SK-N-SH (cell line): Measurements from ENCODE around the gene ITM2C. TPM values are rescaled to one million over a fixed set of nuclear protein-coding genes. Genes with fewer than 3 reads are reported as not detected.

Experiments used
- CTCF ChIA-PET: fragments of 300-600, 350-600 bp; formaldehyde crosslinking; extraction: SDS; loops from one replicate; lab custom pipeline; 2021; lab: Yijun Ruan, JAX
- POLR2A ChIA-PET: fragments of 350-600 bp; sonication (Branson Sonifier 250); formaldehyde crosslinking; extraction: SDS; loops from one replicate; lab custom pipeline; 2020; ENCODE audit warnings: antibody characterized with exemption, inconsistent platforms; lab: Yijun Ruan, JAX
- DNase-seq: peaks from one replicate; pipeline ENCODE4 v3.0.0; 2012
- H2AFZ ChIP-seq: fragments of 200-600 bp; sonication (generic); 2 replicates; pipeline ENCODE4 v1.8.1; 2016; ENCODE audit warnings: antibody characterized with exemption, mild to moderate bottlenecking, low read depth
- H3F3A ChIP-seq: fragments of 200-600 bp; sonication (generic); replicated peaks from 2 replicates; pipeline ENCODE3; 2016; ENCODE audit warnings: antibody characterized with exemption, mild to moderate bottlenecking; ENCODE audit not compliant: insufficient read depth
- H3K27ac ChIP-seq, 2 experiments: fragments of 200-500 bp in 1 of 2; fragments of 200-600 bp in 1 of 2; sonication (Bioruptor generic) in 1 of 2; sonication (generic), shearing (Covaris generic) in 1 of 2; 2 replicates each; pipeline versions ENCODE4 v1.5.1 to v1.6.1; 2014 to 2016; ENCODE audit warnings: low read depth in 2 of 2, inconsistent platforms in 1 of 2, low read length in 1 of 2, mild to moderate bottlenecking in 1 of 2, mixed read lengths in 1 of 2
- H3K27me3 ChIP-seq: fragments of 200-600 bp; sonication (generic), shearing (Covaris generic); 2 replicates; pipeline ENCODE4 v1.6.1; 2016; ENCODE audit warnings: mixed run types; ENCODE audit not compliant: insufficient read depth
- H3K36me3 ChIP-seq, 2 experiments: fragments of 200-500 bp in 1 of 2; fragments of 200-600 bp in 1 of 2; sonication (Bioruptor generic) in 1 of 2; sonication (generic) in 1 of 2; replicated peaks in 1 of 2; 2 replicates each; pipeline versions ENCODE3 to v1.5.1; 2014 to 2016; ENCODE audit warnings: low read length in 1 of 2, mild to moderate bottlenecking in 1 of 2; ENCODE audit not compliant: insufficient read depth in 2 of 2, control insufficient read depth in 1 of 2
- H3K4me1 ChIP-seq, 2 experiments: fragments of 200-500 bp in 1 of 2; fragments of 200-600 bp in 1 of 2; sonication (Bioruptor generic) in 1 of 2; sonication (generic), shearing (Covaris generic) in 1 of 2; 2 replicates each; pipeline versions ENCODE4 v1.5.1 to v1.6.1; 2014 to 2016; ENCODE audit warnings: low read depth in 1 of 2, low read length in 1 of 2, mixed run types in 1 of 2; ENCODE audit not compliant: insufficient read depth in 2 of 2, control insufficient read depth in 1 of 2
- H3K4me2 ChIP-seq: fragments of 200-600 bp; sonication (generic), shearing (Covaris generic); 2 replicates; pipeline ENCODE4 v1.6.1; 2017; ENCODE audit warnings: mixed run types
- H3K4me3 ChIP-seq, 2 experiments: fragments of 200-500 bp in 1 of 2; fragments of 200-600 bp in 1 of 2; sonication (Bioruptor generic) in 1 of 2; sonication (generic), shearing (Covaris generic) in 1 of 2; 2 replicates each; pipeline versions ENCODE4 v1.5.1 to v1.8.1; 2014 to 2016; ENCODE audit warnings: low read depth in 2 of 2, inconsistent platforms in 1 of 2, low read length in 1 of 2, mild to moderate bottlenecking in 1 of 2, mixed read lengths in 1 of 2, moderate library complexity in 1 of 2
- H3K79me2 ChIP-seq: fragments of 200-600 bp; sonication (generic); 2 replicates; pipeline ENCODE4 v1.8.1; 2017; ENCODE audit warnings: mild to moderate bottlenecking; ENCODE audit not compliant: insufficient read depth
- H3K9ac ChIP-seq: fragments of 200-600 bp; sonication (generic); 2 replicates; pipeline ENCODE4 v1.6.1; 2017; ENCODE audit warnings: mixed run types
- H3K9me2 ChIP-seq: fragments of 200-600 bp; sonication (generic); 2 replicates; pipeline ENCODE4 v1.6.1; 2017; ENCODE audit warnings: mixed run types
- H3K9me3 ChIP-seq: fragments of 200-600 bp; sonication (generic); 2 replicates; pipeline ENCODE4 v1.6.1; 2017; ENCODE audit warnings: mixed run types, mild to moderate bottlenecking, moderate library complexity
- H4K20me1 ChIP-seq: fragments of 200-600 bp; sonication (generic); 2 replicates; pipeline ENCODE4 v1.6.1; 2017; ENCODE audit warnings: mild to moderate bottlenecking, mixed run types; ENCODE audit not compliant: insufficient read depth
- EZH2phosphoT487 ChIP-seq: fragments of 200-600 bp; sonication (generic); IDR thresholded peaks from 2 replicates; pipeline ENCODE4 v1.6.1; 2017; ENCODE audit warnings: low read depth, mixed run types, mild to moderate bottlenecking, antibody characterized with exemption, moderate library complexity, borderline replicate concordance
- FOXM1 ChIP-seq: IDR thresholded peaks from 2 replicates; pipeline ENCODE4 v1.4.0; 2012; ENCODE audit warnings: low read depth, mild to moderate bottlenecking
- GABPA ChIP-seq: IDR thresholded peaks from 2 replicates; pipeline ENCODE4 v1.4.0; 2012; ENCODE audit warnings: low read depth, mild to moderate bottlenecking
- GATA2 ChIP-seq: sonication (generic); formaldehyde crosslinking; IDR thresholded peaks from 2 replicates; pipeline ENCODE4 v1.5.0; 2020; ENCODE audit warnings: mild to moderate bottlenecking, missing genetic modification reagents
- NFIC ChIP-seq: IDR thresholded peaks from 2 replicates; pipeline ENCODE4 v1.4.0; 2012; ENCODE audit warnings: borderline replicate concordance
- RFX5 ChIP-seq: IDR thresholded peaks from 2 replicates; pipeline ENCODE4 v1.6.1; 2012; ENCODE audit warnings: mild to moderate bottlenecking, improper control_type of control experiment, low read length
- RXRA ChIP-seq: IDR thresholded peaks from 2 replicates; pipeline ENCODE4 v1.4.0; 2012; ENCODE audit warnings: low read depth, mild to moderate bottlenecking, borderline replicate concordance
- SIN3A ChIP-seq: IDR thresholded peaks from 2 replicates; pipeline ENCODE4 v1.6.1; 2012; ENCODE audit warnings: low read depth, mild to moderate bottlenecking, low read length, moderate library complexity, borderline replicate concordance
- TAF1 ChIP-seq: IDR thresholded peaks from 2 replicates; pipeline ENCODE4 v1.6.1; 2012; ENCODE audit warnings: low read depth, mild to moderate bottlenecking, low read length, moderate library complexity, borderline replicate concordance
- WGBS: methylation state at CpG from one replicate; pipeline ENCODE4 v1.1.6; 2017; ENCODE audit warnings: low lambda C conversion rate; 5-methylcytosine and 5-hydroxymethylcytosine counted together
- polyA plus RNA-seq, 3 experiments: library from polyadenylated mRNA; depleted of rRNA; stranded (reverse); fragments of >200 nt; gene quantifications; 2 replicates each; pipeline ENCODE4 v1.2.3, GENCODE V29; 2012
- TF ChIP-seq, protein P1 (sequence below): IDR thresholded peaks from 2 replicates; pipeline ENCODE4 v1.6.1; 2012; ENCODE audit warnings: mild to moderate bottlenecking, low read depth, low read length, moderate library complexity

The ITM2C gene
- polyA plus RNA-seq, 1 of the 3 experiments (the other 2 are of a cell fraction), result 288 TPM

- no peak overlapping the region for H3K27ac ChIP-seq
- peaks cover 0 to 13% of the 10 kb centered on the region in 2 experiments; a peak in 2 of 4 replicates for H3K4me1 ChIP-seq
- no peak overlapping the region for H3K4me3 ChIP-seq
- no peaks in the 10 kb centered on the region for H3K36me3 ChIP-seq
- DNase-seq, result no peak
- H3K27me3 ChIP-seq, result no peaks in the 10 kb centered on the region; the same call in 1 of the 2 replicates
- no peak overlapping the region for H3K4me2 ChIP-seq
- H3K9me2 ChIP-seq, result no peaks in the 10 kb centered on the region
- ChIA-PET POLR2A (no interaction called here), CTCF (interaction anchor here (1.5 kb wide), 1 partner anchor 10 kb away, joined by 4 read pairs; no protein-coding TSS in a partner anchor)
- no peak overlapping the region for H3K9ac ChIP-seq
- no peaks in the 10 kb centered on the region for H3K9me3 ChIP-seq
- no peaks in the 10 kb centered on the region for H4K20me1 ChIP-seq
- H2AFZ ChIP-seq, result no peak overlapping the region
- TF ChIP-seq TAF1, result no peak
- TF ChIP-seq RFX5, result no peak
- no peak for TF ChIP-seq RXRA
- TF ChIP-seq GATA2, result no peak
- no peak for TF ChIP-seq SIN3A
- TF ChIP-seq FOXM1, result no peak
- TF ChIP-seq NFIC, result no peak
- 75% methylated on average over 22 of the region's 22 CpGs for WGBS
- H3F3A ChIP-seq, result no peaks in the 10 kb centered on the region
- H3K79me2 ChIP-seq, result no peaks in the 10 kb centered on the region; the same call in 1 of the 2 replicates
Observed at GRCh38 chr2:230889911-230890601, 25.3 kb downstream of the ITM2C start.

GRCh38 chr2:230890646-230891045, 25.9 kb downstream of the ITM2C start:
- H3K27me3 ChIP-seq, result no peaks in the 10 kb centered on the region; the same call in 1 of the 2 replicates
- H3K79me2 ChIP-seq, result no peaks in the 10 kb centered on the region
- DNase-seq, result no peak
- H4K20me1 ChIP-seq, result no peaks in the 10 kb centered on the region
- no peak overlapping the region for H2AFZ ChIP-seq
- no peak overlapping the region for H3K27ac ChIP-seq
- TF ChIP-seq, protein P1, sequence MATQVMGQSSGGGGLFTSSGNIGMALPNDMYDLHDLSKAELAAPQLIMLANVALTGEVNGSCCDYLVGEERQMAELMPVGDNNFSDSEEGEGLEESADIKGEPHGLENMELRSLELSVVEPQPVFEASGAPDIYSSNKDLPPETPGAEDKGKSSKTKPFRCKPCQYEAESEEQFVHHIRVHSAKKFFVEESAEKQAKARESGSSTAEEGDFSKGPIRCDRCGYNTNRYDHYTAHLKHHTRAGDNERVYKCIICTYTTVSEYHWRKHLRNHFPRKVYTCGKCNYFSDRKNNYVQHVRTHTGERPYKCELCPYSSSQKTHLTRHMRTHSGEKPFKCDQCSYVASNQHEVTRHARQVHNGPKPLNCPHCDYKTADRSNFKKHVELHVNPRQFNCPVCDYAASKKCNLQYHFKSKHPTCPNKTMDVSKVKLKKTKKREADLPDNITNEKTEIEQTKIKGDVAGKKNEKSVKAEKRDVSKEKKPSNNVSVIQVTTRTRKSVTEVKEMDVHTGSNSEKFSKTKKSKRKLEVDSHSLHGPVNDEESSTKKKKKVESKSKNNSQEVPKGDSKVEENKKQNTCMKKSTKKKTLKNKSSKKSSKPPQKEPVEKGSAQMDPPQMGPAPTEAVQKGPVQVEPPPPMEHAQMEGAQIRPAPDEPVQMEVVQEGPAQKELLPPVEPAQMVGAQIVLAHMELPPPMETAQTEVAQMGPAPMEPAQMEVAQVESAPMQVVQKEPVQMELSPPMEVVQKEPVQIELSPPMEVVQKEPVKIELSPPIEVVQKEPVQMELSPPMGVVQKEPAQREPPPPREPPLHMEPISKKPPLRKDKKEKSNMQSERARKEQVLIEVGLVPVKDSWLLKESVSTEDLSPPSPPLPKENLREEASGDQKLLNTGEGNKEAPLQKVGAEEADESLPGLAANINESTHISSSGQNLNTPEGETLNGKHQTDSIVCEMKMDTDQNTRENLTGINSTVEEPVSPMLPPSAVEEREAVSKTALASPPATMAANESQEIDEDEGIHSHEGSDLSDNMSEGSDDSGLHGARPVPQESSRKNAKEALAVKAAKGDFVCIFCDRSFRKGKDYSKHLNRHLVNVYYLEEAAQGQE, result no peak
- TF ChIP-seq EZH2phosphoT487 (no peak), GABPA (no peak), RFX5 (no peak)
- 53% methylated on average over 4 of the region's 4 CpGs for WGBS
- H3K9ac ChIP-seq, result no peak overlapping the region
- ChIA-PET CTCF (interaction anchor here (1.2 to 1.5 kb wide), 2 partner anchors 9 to 66 kb away, joined by 3 to 4 read pairs; no protein-coding TSS in a partner anchor), POLR2A (no interaction called here)
- peaks cover 0 to 11% of the 10 kb centered on the region in 2 experiments; a peak in 2 of 4 replicates for H3K4me1 ChIP-seq
- H3K9me3 ChIP-seq, result no peaks in the 10 kb centered on the region
- no peaks in the 10 kb centered on the region for H3F3A ChIP-seq
- H3K36me3 ChIP-seq, result no peaks in the 10 kb centered on the region
- H3K4me3 ChIP-seq, result no peak overlapping the region
- no peak overlapping the region for H3K4me2 ChIP-seq
- H3K9me2 ChIP-seq, result no peaks in the 10 kb centered on the region
